ENCODE data around the gene TOMM70. TPM values are rescaled to one million over a fixed set of nuclear protein-coding genes. Genes with fewer than 3 reads are reported as not detected.

TOMM70 gene
- total RNA-seq, 2 experiments from 2014 or later: 56.2 to 57.8 TPM

- Mint-ChIP-seq H3K9me3 (peaks cover 11% of the 10 kb centered on the region), H3K27ac (no peak overlapping the region), H3K36me3 (ENCODE audit: low read depth) (peaks cover 36% of the 10 kb centered on the region), H3K27me3 (no peaks in the 10 kb centered on the region), H3K4me3 (no peak overlapping the region), H3K4me1 (ENCODE audit: low read depth) (peaks cover 20% of the 10 kb centered on the region)
- intact Hi-C loops (cut with micrococcal nuclease): no loop called here
- ChIA-PET CTCF (interaction anchor here (1.1 kb wide), 1 partner anchor 255 kb away, joined by 3 read pairs; no protein-coding TSS in a partner anchor), POLR2A (interaction anchor here (1.1 to 2.4 kb wide), 2 partner anchors 14 to 126 kb away, joined by 3 to 12 read pairs; partner anchors contain the start of genes LNP1, TBC1D23 and TOMM70)
- DNase-seq (no peak), ATAC-seq (no peak)
- TF ChIP-seq CTCF (IDR thresholded peaks at IDR 0.05): no peak
Observed at GRCh38 chr3:100386437-100387074, 14.3 kb downstream of the TOMM70 start.

- Mint-ChIP-seq H3K36me3 (ENCODE audit: low read depth) (peaks cover 44% of the 10 kb centered on the region), H3K27ac (no peak overlapping the region), H3K9me3 (peaks cover 11% of the 10 kb centered on the region), H3K27me3 (no peaks in the 10 kb centered on the region), H3K4me3 (no peak overlapping the region), H3K4me1 (ENCODE audit: low read depth) (peaks cover 20% of the 10 kb centered on the region)
- ATAC-seq: no peak
- intact Hi-C loops (cut with micrococcal nuclease): no loop called here
- ChIA-PET POLR2A (interaction anchor here (1.0 to 2.4 kb wide), 2 partner anchors 16 to 326 kb away, joined by 3 to 12 read pairs; partner anchors contain the start of genes LNP1 and TOMM70), CTCF (interaction anchor here (0.6 kb wide), 1 partner anchor 53 kb away, joined by 3 read pairs; no protein-coding TSS in a partner anchor)
- DNase-seq: no peak
- no peak for TF ChIP-seq CTCF (IDR thresholded peaks at IDR 0.05)
Observed at GRCh38 chr3:100384733-100385525, 16.0 kb downstream of the TOMM70 start.

- Mint-ChIP-seq H3K27ac (no peak overlapping the region), H3K27me3 (no peaks in the 10 kb centered on the region)
- POLR2A ChIA-PET: no interaction called here
Observed at GRCh38 chr3:100376301-100376700, 24.6 kb downstream of the TOMM70 start.

GRCh38 chr3:100374521-100374920 lies 26.4 kb downstream of the TOMM70 start:
- DNase-seq (no peak), ATAC-seq (no peak)
- no peaks in the 10 kb centered on the region for H3K9me3 Mint-ChIP-seq
- TF ChIP-seq CTCF (IDR thresholded peaks at IDR 0.05): no peak
- no peak overlapping the region for H3K27ac Mint-ChIP-seq
- intact Hi-C loops (cut with micrococcal nuclease): no loop called here
- POLR2A ChIA-PET: interaction anchor here (0.5 to 2.1 kb wide), 2 partner anchors 27 to 1108 kb away, joined by 3 to 5 read pairs; partner anchors contain the start of genes LNP1 and TOMM70
- peaks cover 1% of the 10 kb centered on the region for H3K4me1 Mint-ChIP-seq (ENCODE audit: low read depth)
- no peak overlapping the region for H3K4me3 Mint-ChIP-seq
- no peaks in the 10 kb centered on the region for H3K27me3 Mint-ChIP-seq
- CTCF ChIA-PET: interaction anchor here (0.7 to 2.6 kb wide), 3 partner anchors 9 to 58 kb away, joined by 3 to 9 read pairs (median 3); no protein-coding TSS in a partner anchor
- H3K36me3 Mint-ChIP-seq (ENCODE audit: low read depth): peaks cover 20% of the 10 kb centered on the region

More at GRCh38 chr3:100376301-100376700, 24.6 kb downstream of the TOMM70 start:
- no peak for ATAC-seq
- Mint-ChIP-seq H3K4me3 (no peak overlapping the region), H3K4me1 (ENCODE audit: low read depth) (peaks cover 1% of the 10 kb centered on the region), H3K36me3 (ENCODE audit: low read depth) (peaks cover 27% of the 10 kb centered on the region), H3K9me3 (no peaks in the 10 kb centered on the region)
- no peak for DNase-seq
- intact Hi-C loops (cut with micrococcal nuclease): no loop called here
- CTCF ChIA-PET: interaction anchor here (0.7 to 2.6 kb wide), 2 partner anchors 15 to 59 kb away, joined by 3 to 9 read pairs; no protein-coding TSS in a partner anchor
- TF ChIP-seq CTCF (IDR thresholded peaks at IDR 0.05): no peak

Measured in activated CD8-positive, alpha-beta T cell treated with anti-CD3 and anti-CD28 coated beads for 36 hours (primary cell).